Measurements from ENCODE around the gene FAM120B. TPM values are rescaled to one million over a fixed set of nuclear protein-coding genes. Genes with fewer than 3 reads are reported as not detected.

Gene FAM120B
- total and polyA plus RNA-seq, 2 experiments from 2014 or later = 7.2 to 16.7 TPM

DNA sequence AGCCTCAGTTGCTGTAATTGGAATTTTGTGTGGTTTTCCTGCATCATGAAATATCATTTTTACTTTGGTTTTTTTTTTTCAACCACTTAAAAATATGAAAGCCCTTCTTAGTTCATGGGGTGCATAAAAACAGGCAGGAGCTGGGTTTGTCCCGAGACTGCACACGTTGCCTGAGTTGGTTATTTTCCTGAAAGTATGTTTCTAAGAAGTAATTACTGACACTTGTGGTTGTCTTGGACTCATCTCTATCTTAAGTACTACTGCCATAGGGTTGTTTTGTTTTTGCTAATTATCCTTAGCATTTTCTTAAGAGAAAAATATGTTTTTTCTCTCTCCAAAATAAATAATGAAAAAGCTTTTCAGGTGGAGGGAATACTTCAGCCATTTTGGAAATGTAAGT lies 40.1 kb downstream of the FAM120B start:
- Mint-ChIP-seq H3K9me3 (peaks cover 7% of the 10 kb centered on the region; the same call in 2 of the 3 replicates), H3K4me3 (no peak overlapping the region), H3K27me3 (ENCODE audit: insufficient read depth, low read depth, poor library complexity) (peaks cover 8% of the 10 kb centered on the region), H3K36me3 (ENCODE audit: low read depth) (peaks cover 46% of the 10 kb centered on the region), H3K27ac (no peak overlapping the region), H3K4me1 (peaks cover 11% of the 10 kb centered on the region)
- H3F3A ChIP-seq (replicated peaks; ENCODE audit: low read depth) = no peaks in the 10 kb centered on the region
- H3K4me3 ChIP-seq = no peak overlapping the region
- ATAC-seq (no peak), DNase-seq (ENCODE audit: low spot score) (no peak)
- no peaks in the 10 kb centered on the region for H3K27me3 ChIP-seq (ENCODE audit: insufficient read depth)
- no peak overlapping the region for H3K27ac ChIP-seq (ENCODE audit: low read depth)
- TF ChIP-seq, protein P1, sequence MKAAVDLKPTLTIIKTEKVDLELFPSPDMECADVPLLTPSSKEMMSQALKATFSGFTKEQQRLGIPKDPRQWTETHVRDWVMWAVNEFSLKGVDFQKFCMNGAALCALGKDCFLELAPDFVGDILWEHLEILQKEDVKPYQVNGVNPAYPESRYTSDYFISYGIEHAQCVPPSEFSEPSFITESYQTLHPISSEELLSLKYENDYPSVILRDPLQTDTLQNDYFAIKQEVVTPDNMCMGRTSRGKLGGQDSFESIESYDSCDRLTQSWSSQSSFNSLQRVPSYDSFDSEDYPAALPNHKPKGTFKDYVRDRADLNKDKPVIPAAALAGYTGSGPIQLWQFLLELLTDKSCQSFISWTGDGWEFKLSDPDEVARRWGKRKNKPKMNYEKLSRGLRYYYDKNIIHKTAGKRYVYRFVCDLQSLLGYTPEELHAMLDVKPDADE (IDR thresholded peaks at IDR 0.05) = no peak
- TF ChIP-seq CREB1 (CRISPR knock-in tag; IDR thresholded peaks at IDR 0.05; ENCODE audit: low read depth) = no peak
- TF ChIP-seq, protein P2, sequence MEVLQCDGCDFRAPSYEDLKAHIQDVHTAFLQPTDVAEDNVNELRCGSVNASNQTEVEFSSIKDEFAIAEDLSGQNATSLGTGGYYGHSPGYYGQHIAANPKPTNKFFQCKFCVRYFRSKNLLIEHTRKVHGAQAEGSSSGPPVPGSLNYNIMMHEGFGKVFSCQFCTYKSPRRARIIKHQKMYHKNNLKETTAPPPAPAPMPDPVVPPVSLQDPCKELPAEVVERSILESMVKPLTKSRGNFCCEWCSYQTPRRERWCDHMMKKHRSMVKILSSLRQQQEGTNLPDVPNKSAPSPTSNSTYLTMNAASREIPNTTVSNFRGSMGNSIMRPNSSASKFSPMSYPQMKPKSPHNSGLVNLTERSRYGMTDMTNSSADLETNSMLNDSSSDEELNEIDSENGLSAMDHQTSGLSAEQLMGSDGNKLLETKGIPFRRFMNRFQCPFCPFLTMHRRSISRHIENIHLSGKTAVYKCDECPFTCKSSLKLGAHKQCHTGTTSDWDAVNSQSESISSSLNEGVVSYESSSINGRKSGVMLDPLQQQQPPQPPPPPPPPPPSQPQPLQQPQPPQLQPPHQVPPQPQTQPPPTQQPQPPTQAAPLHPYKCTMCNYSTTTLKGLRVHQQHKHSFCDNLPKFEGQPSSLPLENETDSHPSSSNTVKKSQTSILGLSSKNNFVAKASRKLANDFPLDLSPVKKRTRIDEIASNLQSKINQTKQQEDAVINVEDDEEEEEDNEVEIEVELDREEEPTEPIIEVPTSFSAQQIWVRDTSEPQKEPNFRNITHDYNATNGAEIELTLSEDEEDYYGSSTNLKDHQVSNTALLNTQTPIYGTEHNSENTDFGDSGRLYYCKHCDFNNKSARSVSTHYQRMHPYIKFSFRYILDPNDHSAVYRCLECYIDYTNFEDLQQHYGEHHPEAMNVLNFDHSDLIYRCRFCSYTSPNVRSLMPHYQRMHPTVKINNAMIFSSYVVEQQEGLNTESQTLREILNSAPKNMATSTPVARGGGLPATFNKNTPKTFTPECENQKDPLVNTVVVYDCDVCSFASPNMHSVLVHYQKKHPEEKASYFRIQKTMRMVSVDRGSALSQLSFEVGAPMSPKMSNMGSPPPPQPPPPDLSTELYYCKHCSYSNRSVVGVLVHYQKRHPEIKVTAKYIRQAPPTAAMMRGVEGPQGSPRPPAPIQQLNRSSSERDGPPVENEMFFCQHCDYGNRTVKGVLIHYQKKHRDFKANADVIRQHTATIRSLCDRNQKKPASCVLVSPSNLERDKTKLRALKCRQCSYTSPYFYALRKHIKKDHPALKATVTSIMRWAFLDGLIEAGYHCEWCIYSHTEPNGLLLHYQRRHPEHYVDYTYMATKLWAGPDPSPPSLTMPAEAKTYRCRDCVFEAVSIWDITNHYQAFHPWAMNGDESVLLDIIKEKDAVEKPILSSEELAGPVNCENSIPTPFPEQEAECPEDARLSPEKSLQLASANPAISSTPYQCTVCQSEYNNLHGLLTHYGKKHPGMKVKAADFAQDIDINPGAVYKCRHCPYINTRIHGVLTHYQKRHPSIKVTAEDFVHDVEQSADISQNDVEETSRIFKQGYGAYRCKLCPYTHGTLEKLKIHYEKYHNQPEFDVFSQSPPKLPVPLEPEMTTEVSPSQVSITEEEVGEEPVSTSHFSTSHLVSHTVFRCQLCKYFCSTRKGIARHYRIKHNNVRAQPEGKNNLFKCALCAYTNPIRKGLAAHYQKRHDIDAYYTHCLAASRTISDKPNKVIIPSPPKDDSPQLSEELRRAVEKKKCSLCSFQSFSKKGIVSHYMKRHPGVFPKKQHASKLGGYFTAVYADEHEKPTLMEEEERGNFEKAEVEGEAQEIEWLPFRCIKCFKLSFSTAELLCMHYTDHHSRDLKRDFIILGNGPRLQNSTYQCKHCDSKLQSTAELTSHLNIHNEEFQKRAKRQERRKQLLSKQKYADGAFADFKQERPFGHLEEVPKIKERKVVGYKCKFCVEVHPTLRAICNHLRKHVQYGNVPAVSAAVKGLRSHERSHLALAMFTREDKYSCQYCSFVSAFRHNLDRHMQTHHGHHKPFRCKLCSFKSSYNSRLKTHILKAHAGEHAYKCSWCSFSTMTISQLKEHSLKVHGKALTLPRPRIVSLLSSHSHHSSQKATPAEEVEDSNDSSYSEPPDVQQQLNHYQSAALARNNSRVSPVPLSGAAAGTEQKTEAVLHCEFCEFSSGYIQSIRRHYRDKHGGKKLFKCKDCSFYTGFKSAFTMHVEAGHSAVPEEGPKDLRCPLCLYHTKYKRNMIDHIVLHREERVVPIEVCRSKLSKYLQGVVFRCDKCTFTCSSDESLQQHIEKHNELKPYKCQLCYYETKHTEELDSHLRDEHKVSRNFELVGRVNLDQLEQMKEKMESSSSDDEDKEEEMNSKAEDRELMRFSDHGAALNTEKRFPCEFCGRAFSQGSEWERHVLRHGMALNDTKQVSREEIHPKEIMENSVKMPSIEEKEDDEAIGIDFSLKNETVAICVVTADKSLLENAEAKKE (CRISPR knock-in tag; IDR thresholded peaks at IDR 0.05) = no peak
- TF ChIP-seq, protein P3, sequence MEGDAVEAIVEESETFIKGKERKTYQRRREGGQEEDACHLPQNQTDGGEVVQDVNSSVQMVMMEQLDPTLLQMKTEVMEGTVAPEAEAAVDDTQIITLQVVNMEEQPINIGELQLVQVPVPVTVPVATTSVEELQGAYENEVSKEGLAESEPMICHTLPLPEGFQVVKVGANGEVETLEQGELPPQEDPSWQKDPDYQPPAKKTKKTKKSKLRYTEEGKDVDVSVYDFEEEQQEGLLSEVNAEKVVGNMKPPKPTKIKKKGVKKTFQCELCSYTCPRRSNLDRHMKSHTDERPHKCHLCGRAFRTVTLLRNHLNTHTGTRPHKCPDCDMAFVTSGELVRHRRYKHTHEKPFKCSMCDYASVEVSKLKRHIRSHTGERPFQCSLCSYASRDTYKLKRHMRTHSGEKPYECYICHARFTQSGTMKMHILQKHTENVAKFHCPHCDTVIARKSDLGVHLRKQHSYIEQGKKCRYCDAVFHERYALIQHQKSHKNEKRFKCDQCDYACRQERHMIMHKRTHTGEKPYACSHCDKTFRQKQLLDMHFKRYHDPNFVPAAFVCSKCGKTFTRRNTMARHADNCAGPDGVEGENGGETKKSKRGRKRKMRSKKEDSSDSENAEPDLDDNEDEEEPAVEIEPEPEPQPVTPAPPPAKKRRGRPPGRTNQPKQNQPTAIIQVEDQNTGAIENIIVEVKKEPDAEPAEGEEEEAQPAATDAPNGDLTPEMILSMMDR (conservative IDR thresholded peaks at IDR 0.05; ENCODE audit: low read depth in 2 of 2) = no peak
- no peak for TF ChIP-seq POLR2AphosphoS5 (IDR thresholded peaks at IDR 0.05; ENCODE audit: low read depth)
- TF ChIP-seq ZNF331 (CRISPR knock-in tag; IDR thresholded peaks at IDR 0.05; ENCODE audit: low read depth) = no peak
- no peak for TF ChIP-seq ZNF114 (CRISPR knock-in tag; IDR thresholded peaks at IDR 0.05)
- no peak for TF ChIP-seq NANOG (IDR thresholded peaks at IDR 0.05; ENCODE audit: borderline replicate concordance)
- TF ChIP-seq, protein P4, sequence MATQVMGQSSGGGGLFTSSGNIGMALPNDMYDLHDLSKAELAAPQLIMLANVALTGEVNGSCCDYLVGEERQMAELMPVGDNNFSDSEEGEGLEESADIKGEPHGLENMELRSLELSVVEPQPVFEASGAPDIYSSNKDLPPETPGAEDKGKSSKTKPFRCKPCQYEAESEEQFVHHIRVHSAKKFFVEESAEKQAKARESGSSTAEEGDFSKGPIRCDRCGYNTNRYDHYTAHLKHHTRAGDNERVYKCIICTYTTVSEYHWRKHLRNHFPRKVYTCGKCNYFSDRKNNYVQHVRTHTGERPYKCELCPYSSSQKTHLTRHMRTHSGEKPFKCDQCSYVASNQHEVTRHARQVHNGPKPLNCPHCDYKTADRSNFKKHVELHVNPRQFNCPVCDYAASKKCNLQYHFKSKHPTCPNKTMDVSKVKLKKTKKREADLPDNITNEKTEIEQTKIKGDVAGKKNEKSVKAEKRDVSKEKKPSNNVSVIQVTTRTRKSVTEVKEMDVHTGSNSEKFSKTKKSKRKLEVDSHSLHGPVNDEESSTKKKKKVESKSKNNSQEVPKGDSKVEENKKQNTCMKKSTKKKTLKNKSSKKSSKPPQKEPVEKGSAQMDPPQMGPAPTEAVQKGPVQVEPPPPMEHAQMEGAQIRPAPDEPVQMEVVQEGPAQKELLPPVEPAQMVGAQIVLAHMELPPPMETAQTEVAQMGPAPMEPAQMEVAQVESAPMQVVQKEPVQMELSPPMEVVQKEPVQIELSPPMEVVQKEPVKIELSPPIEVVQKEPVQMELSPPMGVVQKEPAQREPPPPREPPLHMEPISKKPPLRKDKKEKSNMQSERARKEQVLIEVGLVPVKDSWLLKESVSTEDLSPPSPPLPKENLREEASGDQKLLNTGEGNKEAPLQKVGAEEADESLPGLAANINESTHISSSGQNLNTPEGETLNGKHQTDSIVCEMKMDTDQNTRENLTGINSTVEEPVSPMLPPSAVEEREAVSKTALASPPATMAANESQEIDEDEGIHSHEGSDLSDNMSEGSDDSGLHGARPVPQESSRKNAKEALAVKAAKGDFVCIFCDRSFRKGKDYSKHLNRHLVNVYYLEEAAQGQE (IDR thresholded peaks at IDR 0.05; ENCODE audit: unreplicated experiment) = no peak
- no peak for TF ChIP-seq JUNB (IDR thresholded peaks at IDR 0.05; ENCODE audit: unreplicated experiment)
- TF ChIP-seq EZH2 (IDR thresholded peaks at IDR 0.05; ENCODE audit: low read depth, unreplicated experiment) = no peak
- no peak for TF ChIP-seq EZH2phosphoT487 (IDR thresholded peaks at IDR 0.05; ENCODE audit: unreplicated experiment)
- no peak for TF ChIP-seq STAT1 (IDR thresholded peaks at IDR 0.05; ENCODE audit: unreplicated experiment)
- no peak overlapping the region for H2AFZ ChIP-seq
- no peak overlapping the region for H3K4me2 ChIP-seq
- H3K9me2 ChIP-seq (ENCODE audit: insufficient read depth) = no peaks in the 10 kb centered on the region
- no peaks in the 10 kb centered on the region for H3K79me2 ChIP-seq (replicated peaks; ENCODE audit: insufficient read depth)
- H3K4me1 ChIP-seq (ENCODE audit: insufficient read depth) = no peaks in the 10 kb centered on the region
- H4K20me1 ChIP-seq (replicated peaks; ENCODE audit: insufficient read depth) = 0 out of 2 replicates have a peak, but pooled peaks cover 3% of the 10 kb centered on the region
- H3K36me3 ChIP-seq (ENCODE audit: insufficient read depth) = peaks cover 12% of the 10 kb centered on the region; the same call in 1 of the 2 replicates

Data from GM23338 (cell line).